Measurements from ENCODE around the gene PIRT.

GRCh38 chr17:10875430-10875851 lies 37.6 kb upstream of the PIRT start:
- TF ChIP-seq, protein P1, sequence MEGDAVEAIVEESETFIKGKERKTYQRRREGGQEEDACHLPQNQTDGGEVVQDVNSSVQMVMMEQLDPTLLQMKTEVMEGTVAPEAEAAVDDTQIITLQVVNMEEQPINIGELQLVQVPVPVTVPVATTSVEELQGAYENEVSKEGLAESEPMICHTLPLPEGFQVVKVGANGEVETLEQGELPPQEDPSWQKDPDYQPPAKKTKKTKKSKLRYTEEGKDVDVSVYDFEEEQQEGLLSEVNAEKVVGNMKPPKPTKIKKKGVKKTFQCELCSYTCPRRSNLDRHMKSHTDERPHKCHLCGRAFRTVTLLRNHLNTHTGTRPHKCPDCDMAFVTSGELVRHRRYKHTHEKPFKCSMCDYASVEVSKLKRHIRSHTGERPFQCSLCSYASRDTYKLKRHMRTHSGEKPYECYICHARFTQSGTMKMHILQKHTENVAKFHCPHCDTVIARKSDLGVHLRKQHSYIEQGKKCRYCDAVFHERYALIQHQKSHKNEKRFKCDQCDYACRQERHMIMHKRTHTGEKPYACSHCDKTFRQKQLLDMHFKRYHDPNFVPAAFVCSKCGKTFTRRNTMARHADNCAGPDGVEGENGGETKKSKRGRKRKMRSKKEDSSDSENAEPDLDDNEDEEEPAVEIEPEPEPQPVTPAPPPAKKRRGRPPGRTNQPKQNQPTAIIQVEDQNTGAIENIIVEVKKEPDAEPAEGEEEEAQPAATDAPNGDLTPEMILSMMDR (IDR thresholded peaks at IDR 0.05): no peak
- no peak for TF ChIP-seq EZH2 (IDR thresholded peaks at IDR 0.05; ENCODE audit: borderline replicate concordance, insufficient read depth, low read depth, low read length, poor library complexity, severe bottlenecking)

Data from B cell (primary cell).